GM18951 (cell line): ENCODE data around the gene PCDHB3.
"Not testable (repeated sequence)": the region's sequence is repeated elsewhere in the genome, so short reads cannot be mapped to it uniquely, and the experiment has no call there.

Source experiments
- POLR2A ChIP-seq: IDR thresholded peaks from 4 replicates; pipeline ENCODE4 v1.6.1; 2011; ENCODE audit warnings: mild to moderate bottlenecking; ENCODE audit not compliant: insufficient read length, insufficient read depth; ENCODE audit errors: extremely low read depth
- in situ Hi-C: fragments of 300-500 bp; cut with MboI; formaldehyde crosslinking; loops from one replicate; pipeline ENCODE4 v1.12.0; 2022; ENCODE audit warnings: low sequenced_read_pairs, mixed read lengths, inconsistent platforms; ENCODE audit not compliant: unreplicated experiment

The PCDHB3 gene

DNA sequence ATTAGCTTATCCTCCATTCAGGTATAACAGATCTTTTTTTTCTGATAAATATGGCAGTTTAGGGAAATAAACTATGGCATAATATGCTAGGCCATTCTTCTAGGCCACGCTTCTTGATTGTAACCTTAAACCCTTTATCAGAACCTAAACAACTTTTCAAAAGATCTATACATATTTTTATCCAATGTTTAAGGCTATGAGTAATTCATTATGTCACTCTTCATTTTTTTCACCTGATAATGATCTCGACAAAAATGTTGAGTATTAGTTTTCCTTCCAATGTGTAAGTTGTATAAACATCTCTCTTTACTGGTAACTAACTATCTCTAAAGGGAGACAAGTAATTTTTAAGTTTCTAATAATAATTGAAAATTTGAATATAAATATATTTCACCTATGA lies 19.0 kb downstream of the PCDHB3 start:
- TF ChIP-seq POLR2A: no peak
- in situ Hi-C loops: no loop called here

DNA sequence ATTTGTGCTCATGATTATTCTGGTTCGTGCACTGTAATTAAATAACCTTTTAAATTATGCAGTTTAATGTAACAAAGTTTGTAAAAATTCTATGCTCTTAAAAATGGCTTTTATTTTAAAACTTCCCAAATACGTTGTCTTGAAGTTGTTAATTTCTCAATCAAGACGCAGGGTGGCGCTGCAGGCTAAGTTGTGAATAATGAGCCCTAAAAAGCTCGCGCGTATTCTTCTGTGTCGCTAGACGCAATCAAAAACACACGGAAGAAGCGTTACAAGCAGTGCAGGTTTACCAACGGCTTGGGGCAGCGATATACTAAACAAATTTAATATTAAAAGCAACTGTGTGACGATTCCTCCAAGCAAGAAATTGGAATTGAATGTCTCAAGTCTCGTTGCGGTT lies 21.3 kb downstream of the PCDHB3 start, which contains the start of gene PCDHB4:
Gene PCDHB4, plus strand, starts transcription at position 256 of the 400 bp plus-strand sequence. CDS start 181 bp downstream, outside the sequence.
- in situ Hi-C loops: no loop called here

DNA sequence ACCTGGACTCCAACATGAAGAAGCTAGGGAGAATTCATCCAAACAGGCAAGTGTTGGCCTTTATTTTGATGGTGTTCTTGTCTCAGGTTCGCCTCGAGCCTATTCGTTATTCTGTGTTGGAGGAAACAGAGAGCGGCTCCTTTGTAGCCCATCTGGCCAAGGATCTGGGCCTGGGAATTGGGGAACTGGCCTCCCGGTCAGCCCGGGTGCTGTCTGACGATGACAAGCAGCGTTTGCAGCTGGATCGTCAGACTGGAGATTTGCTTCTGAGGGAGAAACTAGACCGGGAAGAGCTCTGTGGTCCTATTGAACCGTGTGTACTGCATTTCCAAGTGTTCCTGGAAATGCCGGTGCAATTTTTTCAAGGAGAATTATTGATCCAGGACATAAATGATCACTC lies 21.7 kb downstream of the PCDHB3 start:
- no peak for TF ChIP-seq POLR2A
- in situ Hi-C loops: no loop called here

More for the DNA sequence above, 21.3 kb downstream of the PCDHB3 start, which contains the start of gene PCDHB4:
- TF ChIP-seq POLR2A: no peak

DNA sequence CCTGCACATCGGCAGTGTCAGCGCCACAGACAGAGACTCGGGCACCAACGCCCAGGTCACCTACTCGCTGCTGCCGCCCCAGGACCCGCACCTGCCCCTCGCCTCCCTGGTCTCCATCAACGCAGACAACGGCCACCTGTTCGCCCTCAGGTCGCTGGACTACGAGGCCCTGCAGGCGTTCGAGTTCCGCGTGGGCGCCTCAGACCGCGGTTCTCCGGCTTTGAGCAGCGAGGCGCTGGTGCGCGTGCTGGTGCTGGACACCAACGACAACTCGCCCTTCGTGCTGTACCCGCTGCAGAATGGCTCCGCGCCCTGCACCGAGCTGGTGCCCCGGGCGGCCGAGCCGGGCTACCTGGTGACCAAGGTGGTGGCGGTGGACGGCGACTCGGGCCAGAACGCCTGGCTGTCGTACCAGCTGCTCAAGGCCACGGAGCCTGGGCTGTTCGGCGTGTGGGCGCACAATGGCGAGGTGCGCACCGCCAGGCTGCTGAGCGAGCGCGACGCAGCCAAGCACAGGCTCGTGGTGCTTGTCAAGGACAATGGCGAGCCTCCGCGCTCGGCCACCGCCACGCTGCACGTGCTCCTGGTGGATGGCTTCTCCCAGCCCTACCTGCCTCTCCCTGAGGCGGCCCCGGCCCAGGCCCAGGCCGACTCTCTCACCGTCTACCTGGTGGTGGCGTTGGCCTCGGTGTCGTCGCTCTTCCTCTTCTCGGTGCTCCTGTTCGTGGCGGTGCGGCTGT lies 23.3 kb downstream of the PCDHB3 start:
- in situ Hi-C loops: not testable (repeated sequence)

DNA sequence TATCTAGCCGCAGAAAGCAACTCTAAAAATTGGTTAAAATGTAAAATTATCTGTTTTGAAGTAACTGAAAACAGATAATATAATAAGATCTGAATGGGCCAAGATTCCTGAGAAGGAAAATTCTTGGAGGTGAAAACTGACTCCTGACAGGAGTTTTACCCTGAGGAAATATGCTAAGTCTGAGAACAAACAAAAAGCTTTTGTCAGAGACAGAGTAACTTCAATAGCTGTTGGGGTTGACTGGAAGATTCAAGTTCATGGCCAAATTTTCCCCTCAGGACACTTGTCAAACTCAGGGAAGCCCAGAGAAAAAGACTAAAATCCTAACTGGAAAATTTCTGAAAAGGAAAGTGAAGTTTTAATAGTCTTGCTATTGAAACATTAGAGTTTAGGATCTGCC lies 27.0 kb downstream of the PCDHB3 start:
- in situ Hi-C loops: no loop called here
- no peak for TF ChIP-seq POLR2A

DNA sequence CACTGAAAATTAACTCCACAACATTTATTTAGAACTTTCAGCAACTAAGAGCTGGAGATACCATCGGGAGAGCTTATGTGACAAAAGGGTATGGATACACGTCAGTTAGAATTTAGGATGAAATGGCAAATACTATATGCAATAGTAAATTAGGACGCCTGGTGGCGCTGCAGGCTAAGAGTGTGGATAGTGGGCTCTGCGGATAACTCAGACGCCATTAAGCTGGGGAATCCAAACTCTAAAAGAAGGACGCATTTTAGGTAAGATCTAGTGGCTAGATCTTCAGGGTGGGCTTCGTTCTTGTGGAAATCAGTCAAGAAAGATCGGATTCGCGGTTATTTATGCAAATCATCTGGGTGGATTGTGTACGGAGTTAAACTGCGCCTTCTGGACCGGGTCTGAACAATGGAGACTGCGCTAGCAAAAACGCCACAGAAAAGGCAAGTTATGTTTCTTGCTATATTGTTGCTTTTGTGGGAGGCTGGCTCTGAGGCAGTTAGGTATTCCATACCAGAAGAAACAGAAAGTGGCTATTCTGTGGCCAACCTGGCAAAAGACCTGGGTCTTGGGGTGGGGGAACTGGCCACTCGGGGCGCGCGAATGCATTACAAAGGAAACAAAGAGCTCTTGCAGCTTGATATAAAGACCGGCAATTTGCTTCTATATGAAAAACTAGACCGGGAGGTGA lies 34.9 kb downstream of the PCDHB3 start, which contains the start of gene PCDHB5:
Gene PCDHB5, plus strand, starts transcription at position 177 of the 688 bp plus-strand sequence. Its CDS starts 229 bp downstream, at position 406.
- in situ Hi-C loops: no loop called here
- no peak for TF ChIP-seq POLR2A

DNA sequence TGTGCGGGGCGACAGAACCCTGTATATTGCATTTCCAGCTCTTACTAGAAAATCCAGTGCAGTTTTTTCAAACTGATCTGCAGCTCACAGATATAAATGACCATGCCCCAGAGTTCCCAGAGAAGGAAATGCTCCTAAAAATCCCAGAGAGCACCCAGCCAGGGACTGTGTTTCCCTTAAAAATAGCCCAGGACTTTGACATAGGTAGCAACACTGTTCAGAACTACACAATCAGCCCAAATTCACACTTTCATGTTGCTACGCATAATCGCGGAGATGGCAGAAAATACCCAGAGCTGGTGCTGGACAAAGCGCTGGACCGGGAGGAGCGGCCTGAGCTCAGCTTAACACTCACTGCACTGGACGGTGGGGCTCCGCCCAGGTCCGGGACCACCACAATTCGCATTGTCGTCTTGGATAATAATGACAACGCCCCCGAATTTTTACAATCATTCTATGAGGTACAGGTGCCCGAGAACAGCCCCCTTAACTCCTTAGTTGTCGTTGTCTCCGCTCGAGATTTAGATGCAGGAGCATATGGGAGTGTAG lies 35.5 kb downstream of the PCDHB3 start:
- no peak for TF ChIP-seq POLR2A
- in situ Hi-C loops: no loop called here

DNA sequence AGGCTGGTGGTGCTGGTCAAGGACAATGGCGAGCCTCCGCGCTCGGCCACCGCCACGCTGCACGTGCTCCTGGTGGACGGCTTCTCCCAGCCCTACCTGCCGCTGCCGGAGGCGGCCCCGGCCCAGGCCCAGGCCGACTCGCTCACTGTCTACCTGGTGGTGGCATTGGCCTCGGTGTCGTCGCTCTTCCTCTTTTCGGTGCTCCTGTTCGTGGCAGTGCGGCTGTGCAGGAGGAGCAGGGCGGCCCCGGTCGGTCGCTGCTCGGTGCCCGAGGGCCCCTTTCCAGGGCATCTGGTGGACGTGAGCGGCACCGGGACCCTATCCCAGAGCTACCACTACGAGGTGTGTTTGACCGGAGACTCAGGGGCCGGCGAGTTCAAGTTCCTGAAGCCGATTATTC lies 37.1 kb downstream of the PCDHB3 start:
- in situ Hi-C loops: not testable (repeated sequence)

DNA sequence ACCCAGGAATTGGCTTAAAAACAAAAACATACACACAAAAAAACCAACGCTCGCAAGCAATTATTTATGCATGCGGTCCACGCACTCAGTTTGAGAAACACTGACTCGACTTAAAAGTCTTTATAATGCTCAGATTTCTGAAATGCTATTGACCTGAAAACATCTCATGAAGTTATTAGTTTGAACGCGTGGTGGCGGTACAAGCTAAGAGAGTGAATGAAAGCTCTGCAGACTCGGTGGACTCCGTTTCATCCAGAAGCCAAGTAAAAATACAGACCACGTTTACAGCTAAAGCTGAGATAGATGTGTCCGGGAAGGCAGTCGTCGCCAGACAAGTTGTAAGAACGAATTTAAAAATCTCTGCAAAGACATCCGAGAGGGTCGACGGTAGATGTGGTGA lies 49.5 kb downstream of the PCDHB3 start, which contains the start of gene PCDHB6:
Gene PCDHB6, plus strand, starts transcription at position 246 of the 400 bp plus-strand sequence. CDS start 201 bp downstream, outside the sequence.
- in situ Hi-C loops: no loop called here

DNA sequence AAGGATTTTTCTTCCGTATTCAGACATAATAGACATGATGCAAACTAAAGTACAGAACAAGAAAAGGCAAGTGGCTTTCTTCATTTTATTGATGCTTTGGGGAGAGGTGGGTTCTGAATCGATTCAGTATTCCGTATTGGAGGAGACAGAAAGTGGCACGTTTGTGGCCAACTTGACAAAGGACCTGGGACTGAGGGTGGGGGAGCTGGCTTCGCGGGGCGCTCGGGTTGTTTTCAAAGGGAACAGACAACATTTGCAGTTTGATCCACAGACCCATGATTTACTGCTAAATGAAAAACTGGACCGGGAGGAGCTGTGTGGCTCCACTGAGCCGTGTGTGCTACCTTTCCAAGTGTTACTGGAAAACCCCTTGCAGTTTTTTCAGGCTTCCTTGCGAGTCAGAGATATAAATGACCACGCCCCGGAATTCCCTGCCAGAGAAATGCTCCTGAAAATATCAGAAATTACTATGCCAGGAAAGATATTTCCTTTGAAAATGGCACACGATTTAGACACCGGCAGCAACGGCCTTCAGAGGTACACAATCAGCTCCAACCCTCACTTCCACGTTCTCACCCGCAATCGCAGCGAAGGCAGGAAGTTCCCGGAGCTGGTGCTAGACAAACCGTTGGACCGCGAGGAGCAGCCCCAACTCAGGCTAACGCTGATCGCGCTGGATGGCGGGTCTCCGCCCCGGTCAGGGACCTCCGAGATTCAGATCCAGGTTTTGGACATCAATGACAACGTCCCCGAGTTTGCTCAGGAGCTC lies 50.1 kb downstream of the PCDHB3 start:
- in situ Hi-C loops: no loop called here
- TF ChIP-seq POLR2A: no peak

More for the DNA sequence above, 49.5 kb downstream of the PCDHB3 start, which contains the start of gene PCDHB6:
- TF ChIP-seq POLR2A: no peak

DNA sequence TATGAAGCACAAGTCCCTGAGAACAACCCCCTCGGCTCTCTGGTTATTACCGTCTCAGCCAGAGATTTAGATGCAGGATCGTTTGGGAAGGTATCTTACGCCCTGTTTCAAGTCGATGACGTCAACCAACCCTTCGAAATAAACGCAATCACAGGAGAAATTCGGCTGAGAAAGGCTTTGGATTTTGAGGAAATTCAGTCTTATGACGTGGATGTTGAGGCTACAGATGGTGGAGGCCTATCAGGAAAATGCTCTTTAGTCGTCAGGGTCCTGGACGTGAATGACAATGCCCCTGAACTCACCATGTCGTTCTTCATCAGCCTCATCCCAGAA lies 50.7 kb downstream of the PCDHB3 start:
- no peak for TF ChIP-seq POLR2A
- in situ Hi-C loops: no loop called here

DNA sequence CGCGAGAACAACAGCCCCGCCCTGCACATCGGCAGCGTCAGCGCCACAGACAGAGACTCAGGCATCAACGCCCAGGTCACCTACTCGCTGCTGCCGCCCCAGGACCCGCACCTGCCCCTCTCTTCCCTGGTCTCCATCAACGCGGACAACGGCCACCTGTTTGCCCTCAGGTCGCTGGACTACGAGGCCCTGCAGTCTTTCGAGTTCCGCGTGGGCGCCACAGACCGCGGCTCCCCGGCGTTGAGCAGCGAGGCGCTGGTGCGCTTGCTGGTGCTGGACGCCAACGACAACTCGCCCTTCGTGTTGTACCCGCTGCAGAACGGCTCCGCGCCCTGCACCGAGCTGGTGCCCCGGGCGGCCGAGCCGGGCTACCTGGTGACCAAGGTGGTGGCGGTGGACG lies 51.4 kb downstream of the PCDHB3 start:
- in situ Hi-C loops: not testable (repeated sequence)

DNA sequence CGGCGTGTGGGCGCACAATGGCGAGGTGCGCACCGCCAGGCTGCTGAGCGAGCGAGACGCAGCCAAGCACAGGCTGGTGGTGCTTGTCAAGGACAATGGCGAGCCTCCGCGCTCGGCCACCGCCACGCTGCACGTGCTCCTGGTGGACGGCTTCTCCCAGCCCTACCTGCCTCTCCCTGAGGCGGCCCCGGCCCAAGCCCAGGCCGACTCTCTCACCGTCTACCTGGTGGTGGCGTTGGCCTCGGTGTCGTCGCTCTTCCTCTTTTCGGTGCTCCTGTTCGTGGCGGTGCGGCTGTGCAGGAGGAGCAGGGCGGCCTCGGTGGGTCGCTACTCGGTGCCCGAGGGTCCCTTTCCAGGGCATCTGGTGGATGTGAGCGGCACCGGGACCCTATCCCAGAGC lies 51.8 kb downstream of the PCDHB3 start:
- in situ Hi-C loops: not testable (repeated sequence)
